Gastroesophageal sphincter (tissue), 4 donors: ENCODE data around the gene ZBTB42. TPM values are rescaled to one million over a fixed set of nuclear protein-coding genes. Genes with fewer than 3 reads are reported as not detected.

Experiments
- ATAC-seq: fragments of 150-250 bp; one replicate; pipeline ENCODE4 v1.9.1; 2016; ENCODE audit warnings: mild to moderate bottlenecking, moderate library complexity
- H3K27ac ChIP-seq, 4 donors: fragments of 200-600 bp; sonication (generic) in 3 of 4; 1 replicate in 3 of 4; 2 replicates in 1 of 4; pipeline ENCODE4 v1.5.1; 2016 to 2019
- H3K27me3 ChIP-seq: fragments of 200-600 bp; sonication (generic); one replicate; pipeline ENCODE4 v1.5.1; 2019
- H3K36me3 ChIP-seq, 2 donors: fragments of 200-600 bp; sonication (generic); one replicate each; pipeline ENCODE4 v1.5.1; 2019; ENCODE audit warnings: control low read depth in 1 of 2
- H3K4me1 ChIP-seq, 3 donors: fragments of 200-600 bp; sonication (generic); 1 replicate in 2 of 3; 2 replicates in 1 of 3; pipeline ENCODE4 v1.5.1; 2016 to 2019; ENCODE audit warnings: control low read depth in 2 of 3
- H3K4me3 ChIP-seq, 2 donors: fragments of 200-600 bp; sonication (generic); one replicate each; pipeline ENCODE4 v1.5.1; 2019; ENCODE audit warnings: mild to moderate bottlenecking in 1 of 2, moderate library complexity in 1 of 2
- H3K9me3 ChIP-seq, 3 donors: fragments of 200-600 bp; sonication (generic); one replicate each; pipeline ENCODE4 v1.5.1; 2017 to 2019; ENCODE audit warnings: control low read depth in 2 of 3
- CTCF ChIP-seq, 4 experiments: fragments of 200-600 bp in 2 of 4; fragments of 450-650 bp in 2 of 4; sonication (generic) in 1 of 4; IDR thresholded peaks; one replicate each; pipeline ENCODE4 v1.5.1; 2017 to 2019; ENCODE audit warnings: antibody characterized with exemption in 4 of 4, mild to moderate bottlenecking in 2 of 4, moderate library complexity in 2 of 4
- EP300 ChIP-seq: sonication (generic); formaldehyde crosslinking; IDR thresholded peaks from one replicate; pipeline ENCODE4 v1.6.1; 2017; ENCODE audit warnings: antibody characterized with exemption, mild to moderate bottlenecking
- POLR2A ChIP-seq, 2 donors: fragments of 450-650 bp; IDR thresholded peaks; one replicate each; pipeline ENCODE4 v1.6.1; 2017; ENCODE audit warnings: antibody characterized with exemption in 2 of 2, mild to moderate bottlenecking in 2 of 2, moderate library complexity in 1 of 2
- POLR2AphosphoS5 ChIP-seq: sonication (generic); formaldehyde crosslinking; IDR thresholded peaks from one replicate; pipeline ENCODE4 v1.6.1; 2017; ENCODE audit warnings: antibody characterized with exemption
- WGBS, 2 donors: methylation state at CpG; one replicate each; pipeline ENCODE4 v1.1.5; 2018; ENCODE audit warnings: low coverage in 1 of 2; 5-methylcytosine and 5-hydroxymethylcytosine counted together
- total RNA-seq, 4 donors: library from RNA; depleted of rRNA; stranded (reverse); fragments of >200 nt; gene quantifications; one replicate each; pipeline ENCODE4 v1.1.0, GENCODE V29; 2016

ZBTB42 gene
- total RNA-seq, 4 donors from 2014 or later = 2.0 to 4.8 (median 3.2) TPM

- Histone ChIP-seq H3K9me3 (no peaks in the 10 kb centered on the region), H3K36me3 (peaks cover 0 to 68% of the 10 kb centered on the region in 2 donors), H3K27me3 (no peaks in the 10 kb centered on the region), H3K4me1 (peaks cover 3 to 100% (median 48%) of the 10 kb centered on the region in 3 donors), H3K27ac (no peak overlapping the region), H3K4me3 (no peak overlapping the region)
- 100% methylated on average over 1 of the region's 39 CpGs; no CpG with 5 or more reads in 1 of the 2 donors for WGBS, 2 donors
- TF ChIP-seq EP300 (no peak), POLR2A (IDR thresholded peaks at IDR 0.05) (no peak)
- ATAC-seq = no peak
Observed at GRCh38 chr14:104788873-104789663, 11.8 kb upstream of the ZBTB42 start.

GRCh38 chr14:104789752-104790743, 10.9 kb upstream of the ZBTB42 start:
- Histone ChIP-seq H3K36me3 (peaks cover 0 to 68% of the 10 kb centered on the region in 2 donors), H3K27ac (no peak overlapping the region), H3K4me3 (no peak overlapping the region), H3K9me3 (no peaks in the 10 kb centered on the region), H3K27me3 (no peaks in the 10 kb centered on the region), H3K4me1 (peaks cover 3 to 97% (median 47%) of the 10 kb centered on the region in 3 donors)
- no peak for ATAC-seq
- TF ChIP-seq POLR2AphosphoS5 (no peak), EP300 (no peak), POLR2A (IDR thresholded peaks at IDR 0.05) (no peak), CTCF (IDR thresholded peaks at IDR 0.05) (no peak)
- 85 to 96% methylated on average over 4 to 11 of the region's 31 CpGs for WGBS, 2 donors

GRCh38 chr14:104791425-104791824, 9.5 kb upstream of the ZBTB42 start:
- H3K4me1 ChIP-seq = peaks cover 3 to 91% (median 48%) of the 10 kb centered on the region in 3 donors

GRCh38 chr14:104792101-104792884, 8.6 kb upstream of the ZBTB42 start:
- H3K27ac ChIP-seq = no peak overlapping the region
- WGBS, 2 donors = 89% methylated on average over 7 of the region's 25 CpGs; no CpG with 5 or more reads in 1 of the 2 donors
- H3K36me3 ChIP-seq = peaks cover 0 to 55% of the 10 kb centered on the region in 2 donors
- no peak for ATAC-seq
- no peaks in the 10 kb centered on the region for H3K27me3 ChIP-seq
- H3K4me3 ChIP-seq = no peak overlapping the region
- H3K4me1 ChIP-seq = peaks cover 3 to 91% (median 39%) of the 10 kb centered on the region in 3 donors
- TF ChIP-seq POLR2AphosphoS5 (no peak), CTCF (IDR thresholded peaks at IDR 0.05) (no peak), POLR2A (IDR thresholded peaks at IDR 0.05) (no peak), EP300 (no peak)
- H3K9me3 ChIP-seq = no peaks in the 10 kb centered on the region

More at GRCh38 chr14:104791425-104791824, 9.5 kb upstream of the ZBTB42 start:
- Histone ChIP-seq H3K9me3 (no peaks in the 10 kb centered on the region), H3K4me3 (no peak overlapping the region), H3K27me3 (no peaks in the 10 kb centered on the region), H3K27ac (no peak overlapping the region), H3K36me3 (peaks cover 0 to 61% of the 10 kb centered on the region in 2 donors)
- ATAC-seq = no peak
- TF ChIP-seq POLR2AphosphoS5 (no peak), EP300 (no peak), CTCF (IDR thresholded peaks at IDR 0.05) (no peak), POLR2A (IDR thresholded peaks at IDR 0.05) (no peak)
- 81% methylated on average over 5 to 9 of the region's 9 CpGs for WGBS, 2 donors
